ENCODE data around the gene AKAP6.

AKAP6 gene, protein sequence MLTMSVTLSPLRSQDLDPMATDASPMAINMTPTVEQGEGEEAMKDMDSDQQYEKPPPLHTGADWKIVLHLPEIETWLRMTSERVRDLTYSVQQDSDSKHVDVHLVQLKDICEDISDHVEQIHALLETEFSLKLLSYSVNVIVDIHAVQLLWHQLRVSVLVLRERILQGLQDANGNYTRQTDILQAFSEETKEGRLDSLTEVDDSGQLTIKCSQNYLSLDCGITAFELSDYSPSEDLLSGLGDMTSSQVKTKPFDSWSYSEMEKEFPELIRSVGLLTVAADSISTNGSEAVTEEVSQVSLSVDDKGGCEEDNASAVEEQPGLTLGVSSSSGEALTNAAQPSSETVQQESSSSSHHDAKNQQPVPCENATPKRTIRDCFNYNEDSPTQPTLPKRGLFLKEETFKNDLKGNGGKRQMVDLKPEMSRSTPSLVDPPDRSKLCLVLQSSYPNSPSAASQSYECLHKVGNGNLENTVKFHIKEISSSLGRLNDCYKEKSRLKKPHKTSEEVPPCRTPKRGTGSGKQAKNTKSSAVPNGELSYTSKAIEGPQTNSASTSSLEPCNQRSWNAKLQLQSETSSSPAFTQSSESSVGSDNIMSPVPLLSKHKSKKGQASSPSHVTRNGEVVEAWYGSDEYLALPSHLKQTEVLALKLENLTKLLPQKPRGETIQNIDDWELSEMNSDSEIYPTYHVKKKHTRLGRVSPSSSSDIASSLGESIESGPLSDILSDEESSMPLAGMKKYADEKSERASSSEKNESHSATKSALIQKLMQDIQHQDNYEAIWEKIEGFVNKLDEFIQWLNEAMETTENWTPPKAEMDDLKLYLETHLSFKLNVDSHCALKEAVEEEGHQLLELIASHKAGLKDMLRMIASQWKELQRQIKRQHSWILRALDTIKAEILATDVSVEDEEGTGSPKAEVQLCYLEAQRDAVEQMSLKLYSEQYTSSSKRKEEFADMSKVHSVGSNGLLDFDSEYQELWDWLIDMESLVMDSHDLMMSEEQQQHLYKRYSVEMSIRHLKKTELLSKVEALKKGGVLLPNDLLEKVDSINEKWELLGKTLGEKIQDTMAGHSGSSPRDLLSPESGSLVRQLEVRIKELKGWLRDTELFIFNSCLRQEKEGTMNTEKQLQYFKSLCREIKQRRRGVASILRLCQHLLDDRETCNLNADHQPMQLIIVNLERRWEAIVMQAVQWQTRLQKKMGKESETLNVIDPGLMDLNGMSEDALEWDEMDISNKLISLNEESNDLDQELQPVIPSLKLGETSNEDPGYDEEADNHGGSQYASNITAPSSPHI (N-terminal part only)

DNA sequence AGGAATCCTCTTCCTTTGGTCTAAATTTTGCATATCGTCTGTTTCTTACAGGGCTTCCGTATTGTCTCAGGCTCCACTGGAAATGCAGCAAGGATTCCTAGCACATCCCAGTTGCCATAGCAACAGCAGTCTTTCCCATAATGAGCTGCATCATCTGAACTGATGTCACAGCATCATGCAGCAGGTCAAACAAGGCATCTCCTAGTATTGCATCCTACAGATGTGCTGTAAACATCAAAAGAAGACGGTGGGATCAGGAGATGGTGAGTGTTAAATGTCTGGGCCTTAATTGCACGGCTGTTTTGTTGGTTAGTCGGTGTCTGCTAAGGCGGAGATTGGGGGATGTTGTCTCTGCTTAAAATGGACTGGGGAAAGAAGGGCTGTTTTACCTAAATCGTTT lies at the start of gene AKAP6:
Gene AKAP6 (plus strand): TSS at position 153 of the 400 bp plus-strand sequence. CDS start 104,196 bp downstream, outside the sequence.
- DNase-seq (ENCODE audit: low spot score) = peak; percentile 99

DNA sequence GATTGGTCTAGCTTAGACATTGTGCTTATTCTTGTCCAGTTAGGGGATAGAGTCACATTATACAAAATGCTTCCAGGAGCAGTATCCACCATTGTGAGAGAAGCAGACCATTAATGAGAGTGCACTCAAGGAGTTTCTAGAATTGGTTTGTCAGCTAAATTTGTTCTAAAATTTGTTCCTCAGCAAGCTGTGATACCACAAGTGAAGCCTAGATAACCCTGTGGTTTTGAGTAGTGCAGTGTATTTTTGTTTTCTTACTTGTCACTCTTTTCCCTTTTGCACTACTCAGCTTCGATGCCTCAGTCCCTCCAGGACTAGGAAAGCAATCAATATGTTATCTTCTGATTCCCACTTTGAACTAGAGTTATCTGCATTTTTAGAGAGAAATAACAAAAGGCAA lies 42.5 kb upstream of the AKAP6 start:
- DNase-seq (ENCODE audit: low spot score) = no peak

DNA sequence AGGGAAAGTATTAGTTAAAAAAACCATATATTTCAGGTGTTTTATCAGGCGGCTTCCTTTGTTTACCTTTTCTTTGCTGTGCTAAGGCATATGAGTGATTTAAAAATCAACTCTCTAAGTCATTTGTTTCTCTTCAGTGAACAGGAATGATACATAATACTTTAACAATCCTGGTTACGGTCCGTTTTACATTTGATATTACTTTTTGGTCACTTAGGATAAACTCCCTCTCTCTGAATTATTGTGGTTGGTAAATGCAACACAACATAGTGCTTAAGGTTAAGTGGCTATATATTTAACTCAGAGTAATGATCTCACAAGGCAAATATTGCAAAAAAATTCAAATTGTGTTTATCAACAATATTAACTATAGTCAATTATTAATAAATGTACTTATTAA lies 32.7 kb upstream of the AKAP6 start:
- no peak for DNase-seq (ENCODE audit: low spot score)

DNA sequence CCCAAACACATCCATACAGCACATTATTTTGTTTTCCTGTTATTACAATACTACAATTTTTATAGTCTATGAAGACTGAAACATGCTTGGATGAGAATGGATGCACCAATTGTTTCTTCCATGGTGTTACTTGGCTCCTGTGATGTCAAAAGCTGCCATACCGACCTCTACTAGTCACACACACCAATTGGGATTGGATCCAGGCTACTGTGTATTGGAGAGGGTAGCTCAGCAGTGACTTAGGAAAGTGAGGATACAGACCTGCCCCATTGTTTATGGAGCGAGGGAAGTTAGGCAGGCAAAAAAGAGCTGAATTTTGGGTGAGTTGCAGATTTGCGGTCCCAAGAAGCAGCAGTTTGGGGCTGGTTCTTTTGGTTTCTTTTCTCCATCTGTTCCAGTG lies 30.8 kb upstream of the AKAP6 start:
- DNase-seq (ENCODE audit: low spot score) = no peak

DNA sequence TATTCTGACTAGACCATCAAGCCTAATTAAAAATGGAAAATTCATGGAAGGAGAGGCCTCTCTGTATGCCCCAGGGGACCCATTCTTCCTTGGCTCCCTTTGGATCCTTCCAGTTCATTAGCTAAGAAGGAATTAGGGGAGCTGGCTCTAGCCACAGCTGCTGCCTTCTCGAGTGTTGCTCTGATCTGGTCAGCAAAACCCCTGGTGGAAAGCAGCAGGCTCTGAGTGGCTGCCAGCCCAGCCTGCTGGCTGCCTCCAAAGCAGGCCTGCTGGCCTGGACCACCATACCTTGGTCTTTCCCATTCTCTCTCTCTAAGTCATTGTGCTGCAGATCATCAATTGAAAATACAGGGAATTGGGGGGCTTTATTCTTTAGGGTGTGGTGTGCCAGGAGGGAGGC lies 29.0 kb upstream of the AKAP6 start:
- no peak for DNase-seq (ENCODE audit: low spot score)

DNA sequence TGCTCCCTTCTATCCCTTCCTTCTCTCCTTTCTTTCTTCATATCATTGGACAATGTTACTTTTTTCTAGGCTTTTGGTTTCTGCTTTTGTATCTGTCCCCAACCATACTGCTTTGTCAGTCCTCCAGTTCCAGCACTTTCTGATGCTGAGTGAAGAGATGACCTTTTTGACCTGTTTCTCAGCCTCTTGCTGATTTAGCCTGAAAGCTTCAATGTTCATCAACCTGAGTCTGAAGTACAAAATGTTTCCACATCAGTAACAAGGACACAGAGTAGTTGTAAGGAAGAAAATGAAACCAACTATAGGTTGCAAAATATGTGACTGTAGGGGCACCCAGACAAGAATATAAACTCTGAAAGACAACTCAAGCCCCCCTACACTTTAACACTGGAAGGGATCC lies 25.2 kb upstream of the AKAP6 start:
- no peak for DNase-seq (ENCODE audit: low spot score)

DNA sequence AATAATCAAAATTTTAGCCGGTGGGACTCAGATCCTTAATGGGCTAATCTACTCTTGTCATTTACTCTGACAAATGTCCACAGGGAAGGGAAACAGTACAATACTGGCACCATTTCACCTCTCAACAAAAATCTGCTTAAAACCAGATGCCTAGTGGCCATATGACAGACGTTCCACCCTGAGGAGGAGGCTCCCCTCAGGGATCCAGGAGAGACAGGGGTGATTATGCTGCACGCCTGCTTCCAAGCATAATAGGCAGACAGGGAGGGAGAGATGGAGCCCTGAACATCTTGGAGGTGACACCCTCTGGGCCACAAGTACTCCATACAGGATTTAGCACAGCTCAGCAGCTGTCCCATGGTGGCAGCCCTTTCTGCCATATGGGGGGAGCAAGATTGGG lies 24.8 kb upstream of the AKAP6 start:
- DNase-seq (ENCODE audit: low spot score) = no peak

DNA sequence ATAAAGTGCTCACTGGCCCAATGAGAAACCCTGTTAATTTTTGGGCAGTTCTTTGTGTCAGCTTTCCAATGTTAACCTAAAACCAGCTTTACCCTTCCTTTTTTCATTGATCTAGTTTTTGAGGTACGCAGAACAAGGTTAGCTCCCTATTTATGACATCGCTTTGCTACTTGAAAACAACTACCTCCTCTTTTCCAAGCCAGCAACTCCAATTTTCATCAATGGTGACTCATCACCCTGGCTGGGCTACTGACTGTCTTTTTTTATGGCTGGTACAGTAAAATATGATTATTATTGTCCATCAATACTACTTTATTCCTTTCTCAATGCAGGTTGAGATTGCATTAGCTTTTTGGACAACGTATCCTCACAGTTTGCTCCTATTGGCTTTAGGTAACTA lies 22.5 kb upstream of the AKAP6 start:
- no peak for DNase-seq (ENCODE audit: low spot score)

DNA sequence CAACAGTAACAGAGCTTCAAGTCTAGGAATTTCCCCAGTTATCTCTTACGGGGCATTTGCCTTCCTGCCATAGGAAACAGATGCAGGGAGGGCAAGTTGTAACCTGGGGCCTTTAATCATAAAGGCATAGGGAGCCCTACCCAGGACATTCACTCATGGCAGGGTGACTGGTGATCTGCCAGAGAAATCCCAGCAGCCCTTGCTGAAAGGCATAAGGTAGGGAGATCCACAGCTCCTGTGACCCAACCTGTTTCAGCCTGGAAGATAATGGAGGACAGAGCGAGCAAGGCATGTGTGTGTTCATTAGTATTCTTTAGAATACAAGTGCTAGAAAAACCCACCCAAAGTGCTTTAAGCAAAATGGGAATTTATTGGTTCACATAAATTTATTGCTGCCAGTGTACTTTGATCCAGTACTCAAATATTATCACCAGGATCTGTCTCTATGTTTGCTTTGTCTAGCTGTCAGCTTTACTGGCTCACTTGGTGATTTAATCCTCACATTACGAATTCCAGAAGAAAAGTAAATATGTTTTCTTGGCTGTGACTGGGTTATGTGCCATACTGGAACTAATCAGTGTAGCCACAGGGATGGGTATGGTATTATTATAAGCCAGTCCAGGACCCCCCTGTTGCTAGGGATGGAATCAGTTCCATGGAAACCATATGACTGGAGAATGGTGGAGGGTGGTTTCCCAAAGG lies 21.1 kb upstream of the AKAP6 start:
- DNase-seq (ENCODE audit: low spot score) = no peak

DNA sequence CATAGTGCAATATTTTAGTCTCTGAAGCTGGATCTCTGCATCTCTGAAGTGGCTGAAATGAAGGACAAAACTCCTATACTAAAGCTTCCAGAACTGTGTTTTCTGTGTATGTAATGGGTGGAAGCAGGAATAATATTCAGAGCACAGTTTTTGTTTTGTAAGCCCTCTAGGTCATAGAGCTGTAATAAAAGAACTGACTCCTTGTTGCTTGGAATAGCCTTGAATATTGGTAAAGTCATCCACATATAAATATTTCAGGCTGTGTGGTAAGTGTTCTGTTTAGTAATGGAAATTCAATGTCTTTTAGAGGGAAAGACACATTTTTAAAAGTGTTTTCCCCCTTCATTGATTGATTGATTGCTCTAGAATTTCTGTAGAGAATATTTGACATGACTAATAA lies 18.2 kb upstream of the AKAP6 start:
- DNase-seq (ENCODE audit: low spot score) = no peak

DNA sequence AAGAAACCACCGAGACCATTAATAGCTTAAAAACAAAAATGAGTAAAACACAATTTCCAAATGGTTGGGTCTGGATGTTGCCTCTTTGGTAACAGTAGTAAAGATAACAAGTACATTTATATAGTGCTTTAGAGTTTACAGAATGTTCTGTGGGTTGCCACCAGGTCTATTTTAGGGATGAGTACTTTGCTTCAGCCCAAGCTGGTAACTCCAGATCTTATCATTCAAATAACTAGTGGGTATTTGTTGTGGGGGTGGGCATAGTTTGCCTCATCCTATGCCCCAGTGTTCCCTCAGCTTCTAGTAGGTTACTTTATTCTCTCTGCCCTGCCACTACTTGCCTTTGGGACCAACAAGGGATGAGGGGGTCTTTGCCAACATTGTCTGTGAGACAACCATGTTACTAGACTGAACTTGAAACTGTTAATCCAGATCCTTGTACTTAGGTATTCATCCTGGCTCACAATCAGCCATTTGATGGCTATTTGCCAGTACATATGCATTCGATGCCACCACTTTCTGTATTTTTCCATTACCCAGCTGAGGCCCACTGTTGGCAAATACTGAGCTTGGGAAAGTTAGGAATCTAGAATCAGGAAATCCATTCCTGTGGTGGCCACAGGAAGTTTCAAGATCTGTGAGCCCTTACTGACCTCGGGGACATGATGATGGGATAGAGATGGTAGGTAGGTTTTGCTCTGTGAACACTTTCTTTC lies 17.6 kb upstream of the AKAP6 start:
- DNase-seq (ENCODE audit: low spot score) = no peak

DNA sequence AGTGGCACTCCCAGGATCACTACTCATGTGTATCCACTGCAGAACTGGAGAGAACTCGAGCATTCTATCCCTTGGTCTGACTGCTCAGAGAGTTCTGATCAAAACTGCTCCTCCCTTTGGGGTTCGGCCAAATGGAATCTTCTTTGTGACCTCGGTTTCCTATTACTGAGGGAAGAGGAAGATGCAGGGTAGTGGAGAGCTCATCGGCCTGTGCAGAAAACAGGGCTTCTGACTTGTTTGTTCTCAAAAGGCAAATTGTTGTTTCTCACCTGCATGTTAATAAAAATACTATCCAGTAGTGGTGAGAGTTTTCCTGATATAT lies 17.1 kb upstream of the AKAP6 start:
- no peak for DNase-seq (ENCODE audit: low spot score)

DNA sequence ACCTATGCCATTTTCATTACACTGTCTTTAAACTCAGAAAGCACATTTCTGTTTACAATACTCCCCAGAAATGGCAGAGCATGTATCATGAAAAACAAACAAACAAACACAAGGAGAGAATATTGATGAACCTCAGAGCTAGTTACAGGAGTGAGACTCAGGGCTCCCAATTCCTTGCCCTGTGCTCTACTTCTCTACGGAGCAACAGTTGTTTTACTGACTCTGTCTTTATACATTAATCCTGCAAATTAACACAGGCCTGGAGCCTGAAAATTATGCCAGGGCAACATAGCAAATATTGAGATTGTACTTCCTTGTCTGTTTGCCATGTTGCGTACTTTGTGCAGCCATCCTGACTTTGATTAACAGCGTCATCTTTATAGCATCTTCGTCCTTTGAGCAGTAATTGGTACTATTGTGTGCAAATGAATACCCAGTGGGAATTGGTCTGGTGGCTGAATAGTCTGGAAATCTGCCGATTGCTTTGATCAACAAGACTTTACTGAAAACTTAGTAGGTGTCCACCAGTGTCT lies 15.2 kb upstream of the AKAP6 start:
- no peak for DNase-seq (ENCODE audit: low spot score)

DNA sequence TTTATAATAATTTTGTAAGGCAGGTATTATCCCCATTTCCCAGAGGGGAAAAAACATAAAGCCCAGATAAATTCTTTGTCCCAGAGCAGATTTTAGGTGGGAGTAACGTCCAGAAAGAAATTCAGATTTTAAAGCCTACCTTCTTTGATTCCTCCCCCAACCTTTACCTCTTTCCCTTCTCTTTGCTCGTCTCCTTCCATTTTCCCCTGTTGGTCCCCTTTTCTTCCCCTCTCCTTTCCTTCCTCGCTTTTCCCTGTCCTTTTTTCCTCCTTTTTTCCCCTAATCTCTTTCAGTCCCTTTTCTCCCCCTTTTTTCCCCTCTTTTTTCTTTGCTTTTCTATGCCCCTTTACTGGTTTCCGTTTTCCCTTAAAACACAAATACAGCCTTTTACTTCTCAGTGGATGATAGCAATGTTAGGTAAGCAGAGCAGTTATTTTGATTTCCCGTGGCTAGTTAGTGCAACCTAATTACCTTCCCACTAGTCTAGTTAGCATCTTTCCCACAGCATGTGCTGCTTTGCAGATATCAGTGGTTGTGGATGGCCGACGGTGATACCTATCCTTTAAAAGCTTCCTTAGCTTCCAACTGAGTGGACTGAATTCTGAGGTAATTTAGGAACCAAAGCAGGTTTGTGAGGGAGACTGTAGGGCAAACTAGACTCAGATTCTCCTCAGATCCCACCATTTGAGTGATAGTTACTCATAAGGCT lies 10.9 kb upstream of the AKAP6 start:
- no peak for DNase-seq (ENCODE audit: low spot score)

DNA sequence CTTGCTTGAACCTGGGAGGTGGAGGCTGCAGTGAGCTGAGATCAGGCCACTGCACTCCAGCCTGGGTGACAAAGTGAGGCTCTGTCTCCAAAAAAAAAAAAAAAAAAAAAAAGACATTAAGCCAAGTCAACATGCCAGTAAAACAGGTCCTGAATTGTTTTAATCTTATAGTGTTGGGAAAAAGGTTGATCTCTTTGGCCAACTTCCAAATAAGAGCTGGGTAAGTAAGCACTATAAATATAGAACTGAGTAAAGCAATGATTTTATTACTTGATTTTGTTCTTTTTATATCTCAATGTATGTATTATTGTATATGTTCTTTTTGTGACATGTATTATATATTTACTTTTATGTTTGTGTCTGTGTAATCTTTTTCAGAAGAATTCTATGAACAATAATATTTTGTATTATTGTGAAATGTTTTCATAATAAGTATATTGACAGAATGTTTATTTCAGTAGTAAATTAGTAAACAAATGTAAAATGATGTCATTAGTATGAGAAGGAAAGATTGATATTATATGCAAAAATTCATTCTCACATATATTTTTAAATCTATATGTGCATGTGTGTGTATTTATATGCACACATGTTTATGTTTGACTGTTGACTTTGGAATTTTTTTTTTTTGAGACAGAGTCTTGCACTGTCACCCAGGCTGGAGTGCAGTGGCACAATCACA lies 9.6 kb upstream of the AKAP6 start:
- no peak for DNase-seq (ENCODE audit: low spot score)

DNA sequence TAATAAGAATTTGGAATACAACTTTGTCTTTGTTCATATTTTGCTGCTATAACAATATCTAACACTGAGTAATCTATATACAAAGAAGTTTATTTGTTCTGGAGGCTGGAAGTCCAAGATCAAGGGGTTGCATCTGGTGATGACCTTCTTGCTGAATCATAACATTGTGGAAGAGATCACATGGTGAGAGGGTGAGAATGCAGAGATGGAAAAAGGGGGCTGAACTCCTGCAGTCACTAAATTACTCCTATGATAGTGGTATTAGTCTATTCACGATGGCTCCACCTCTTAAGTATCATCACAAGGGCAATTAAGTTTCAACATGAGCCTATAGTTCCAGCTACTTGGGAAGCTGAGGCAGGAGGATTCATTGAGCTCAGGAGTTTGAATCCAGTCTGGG lies 4.5 kb upstream of the AKAP6 start:
- no peak for DNase-seq (ENCODE audit: low spot score)

DNA sequence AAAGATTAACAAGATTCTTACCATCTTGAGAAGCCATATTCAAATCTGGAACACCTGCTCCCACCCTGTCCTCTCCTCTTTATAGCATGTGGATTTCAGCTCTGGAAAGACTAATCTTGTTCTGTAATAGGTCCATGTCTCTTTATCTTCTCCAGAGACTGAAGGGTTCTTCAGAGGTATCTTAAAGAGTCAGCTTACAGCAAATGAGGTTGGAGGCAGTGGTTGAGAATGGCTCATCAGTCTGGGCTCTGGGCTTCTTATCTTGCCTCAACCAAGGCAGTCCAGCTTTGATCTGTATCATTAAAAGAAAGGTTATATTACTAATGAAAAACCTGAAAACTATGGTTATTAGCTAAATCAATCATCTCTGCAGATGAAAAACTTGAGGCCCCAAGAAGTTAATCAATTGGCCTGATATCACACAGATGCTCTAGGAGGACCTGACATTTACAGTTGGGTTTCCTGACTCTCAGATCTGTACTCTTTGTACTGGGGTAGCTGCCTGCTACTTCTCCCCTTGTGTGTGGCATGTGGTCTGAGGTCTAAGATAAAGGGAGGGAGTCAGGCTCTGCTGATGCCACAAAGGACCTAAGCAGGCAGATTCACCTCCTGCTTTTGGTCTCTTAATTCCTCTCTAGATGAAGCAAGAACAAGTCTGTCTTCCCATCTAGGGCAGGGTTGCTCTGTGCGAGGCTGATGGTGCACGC lies 1.7 kb upstream of the AKAP6 start:
- peak; percentile 19 for DNase-seq (ENCODE audit: low spot score)

DNA sequence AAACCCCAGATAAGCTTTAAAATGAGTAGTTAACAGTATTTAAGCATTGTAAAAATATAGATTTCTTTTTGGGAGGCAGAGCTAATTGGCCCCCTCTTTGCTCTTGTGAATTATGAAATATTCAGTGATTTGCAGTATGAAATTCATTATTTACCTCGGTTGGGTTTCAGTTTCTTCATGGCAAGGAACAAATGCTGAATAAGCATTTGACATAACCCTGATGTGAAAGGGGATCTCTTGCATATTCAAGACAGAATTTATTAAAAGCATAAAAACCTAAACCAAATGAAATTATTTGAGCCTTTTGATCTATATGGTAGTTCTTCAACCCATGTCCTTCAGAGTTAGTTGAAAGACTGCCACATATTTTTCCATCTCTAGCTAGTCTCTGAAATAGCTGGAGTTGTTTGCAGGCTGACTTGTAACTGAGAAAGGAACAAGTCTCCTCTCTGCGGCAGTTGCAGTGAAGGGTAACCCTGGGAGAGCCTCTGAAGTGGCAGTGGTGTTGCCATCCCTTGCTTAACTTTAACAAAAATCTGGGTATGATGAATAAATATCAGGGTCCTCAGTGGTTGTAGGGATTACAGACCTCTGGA lies 690 bp downstream of the AKAP6 start:
- peak; percentile 84 for DNase-seq (ENCODE audit: low spot score)

All from pons (tissue), 1 donor.